AG04450 (cell line): ENCODE data around the gene WFDC2. TPM values are rescaled to one million over a fixed set of nuclear protein-coding genes. Genes with fewer than 3 reads are reported as not detected.

ENCODE experiments used
- CTCF ChIA-PET: fragments of 300-600, 350-600 bp; formaldehyde crosslinking; extraction: SDS; loops from one replicate; lab custom pipeline; 2022; ENCODE audit warnings: antibody characterized with exemption, inconsistent platforms; lab: Charles Lee
- POLR2A ChIA-PET: fragments of 350-600 bp; formaldehyde crosslinking; extraction: SDS; loops from one replicate; lab custom pipeline; 2021; ENCODE audit warnings: antibody characterized with exemption, inconsistent platforms; lab: Yijun Ruan, JAX
- DNase-seq: peaks from one replicate; pipeline ENCODE4 v3.0.0-alpha.2; 2011; ENCODE audit warnings: low read depth, low spot score
- H3K27ac ChIP-seq: one replicate; pipeline ENCODE4 v1.5.1; 2012; ENCODE audit warnings: low read depth, low read length, control low read depth
- H3K27me3 ChIP-seq: one replicate; pipeline ENCODE4 v1.6.0; 2012; ENCODE audit warnings: low read length; ENCODE audit not compliant: control insufficient read depth, insufficient read depth
- H3K4me3 ChIP-seq: 2 replicates; pipeline ENCODE4 v1.5.1; 2011; ENCODE audit warnings: mild to moderate bottlenecking, low read depth, low read length, control low read depth
- H3K9me3 ChIP-seq: 2 replicates; pipeline ENCODE4 v1.5.1; 2012; ENCODE audit warnings: low read length; ENCODE audit not compliant: control insufficient read depth, insufficient read depth
- CTCF ChIP-seq: IDR thresholded peaks from 2 replicates; pipeline ENCODE4 v1.5.1; 2011; ENCODE audit warnings: low read depth, low read length, control low read depth, inconsistent platforms
- polyA plus RNA-seq: library from polyadenylated mRNA; depleted of rRNA; stranded (reverse); fragments of >200 nt; gene quantifications from 2 replicates; pipeline ENCODE4 v1.2.3, GENCODE V29; 2011

WFDC2 gene
- polyA plus RNA-seq, 1 experiment: not detected

- no peak for DNase-seq
- POLR2A ChIA-PET: no interaction called here
- CTCF ChIA-PET: interaction anchor here (0.7 to 1.2 kb wide), 2 partner anchors 10 to 52 kb away, joined by 4 to 5 read pairs; no protein-coding TSS in a partner anchor
- TF ChIP-seq CTCF: no peak
- no peak overlapping the region for H3K27ac ChIP-seq
- no peaks in the 10 kb centered on the region for H3K27me3 ChIP-seq
- no peaks in the 10 kb centered on the region for H3K9me3 ChIP-seq
- no peak overlapping the region for H3K4me3 ChIP-seq
Observed at GRCh38 chr20:45426320-45427016, 43.1 kb upstream of the WFDC2 start.

- no peak for DNase-seq
- Histone ChIP-seq H3K9me3 (no peaks in the 10 kb centered on the region), H3K27me3 (no peaks in the 10 kb centered on the region), H3K4me3 (no peak overlapping the region), H3K27ac (no peak overlapping the region)
- ChIA-PET POLR2A (no interaction called here), CTCF (interaction anchor here (0.6 to 1.9 kb wide), 4 partner anchors 10 to 344 kb away, joined by 4 to 8 read pairs (median 6); no protein-coding TSS in a partner anchor)
- no peak for TF ChIP-seq CTCF
Observed at GRCh38 chr20:45427236-45428149, 42.1 kb upstream of the WFDC2 start.

GRCh38 chr20:45429618-45430017, 39.9 kb upstream of the WFDC2 start:
- ChIA-PET CTCF (interaction anchor here (1.0 to 1.3 kb wide), 4 partner anchors 56 to 342 kb away, joined by 3 to 6 read pairs (median 4); no protein-coding TSS in a partner anchor), POLR2A (interaction anchor here (0.7 to 1.2 kb wide), 2 partner anchors 67 to 971 kb away, joined by 3 read pairs; partner anchors contain the start of gene SYS1)
- no peak for TF ChIP-seq CTCF
- DNase-seq: no peak
- no peak overlapping the region for H3K4me3 ChIP-seq
- no peaks in the 10 kb centered on the region for H3K27me3 ChIP-seq
- H3K9me3 ChIP-seq: no peaks in the 10 kb centered on the region
- H3K27ac ChIP-seq: no peak overlapping the region

- Histone ChIP-seq H3K27ac (no peak overlapping the region), H3K9me3 (no peaks in the 10 kb centered on the region), H3K27me3 (no peaks in the 10 kb centered on the region), H3K4me3 (no peak overlapping the region)
- ChIA-PET CTCF (interaction anchor here (2.4 to 10.1 kb wide), 2 partner anchors 59 to 339 kb away, joined by 7 to 194 read pairs; no protein-coding TSS in a partner anchor), POLR2A (interaction anchor here (1.2 kb wide), 1 partner anchor 88 kb away, joined by 4 read pairs; no protein-coding TSS in a partner anchor)
- DNase-seq: no peak
- no peak for TF ChIP-seq CTCF
Observed at GRCh38 chr20:45432294-45432693, 37.3 kb upstream of the WFDC2 start.
